Measurements from ENCODE around the gene SCGB3A1.

Gene SCGB3A1

GRCh38 chr5:180603076-180603594 lies 11.8 kb upstream of the SCGB3A1 start:
- no peak for DNase-seq

GRCh38 chr5:180602481-180603075 lies 11.3 kb upstream of the SCGB3A1 start:
- DNase-seq: no peak

GRCh38 chr5:180601591-180602480 lies 10.5 kb upstream of the SCGB3A1 start:
- no peak for DNase-seq

- no peak for DNase-seq
These were observed 9.3 kb upstream of the SCGB3A1 start for GRCh38 chr5:180600554-180601041.

GRCh38 chr5:180599981-180600553 lies 8.8 kb upstream of the SCGB3A1 start:
- no peak for DNase-seq

GRCh38 chr5:180599590-180599914 lies 8.3 kb upstream of the SCGB3A1 start:
- no peak for DNase-seq

GRCh38 chr5:180598797-180599589 lies 7.7 kb upstream of the SCGB3A1 start:
- no peak for DNase-seq

GRCh38 chr5:180598316-180598701 lies 7.0 kb upstream of the SCGB3A1 start:
- DNase-seq: no peak

GRCh38 chr5:180596668-180597231 lies 5.5 kb upstream of the SCGB3A1 start:
- no peak for DNase-seq

- no peak for DNase-seq
These were observed 4.9 kb upstream of the SCGB3A1 start for GRCh38 chr5:180596115-180596667.

GRCh38 chr5:180595381-180596114 lies 4.2 kb upstream of the SCGB3A1 start:
- DNase-seq: no peak

GRCh38 chr5:180595046-180595379 lies 3.7 kb upstream of the SCGB3A1 start:
- DNase-seq: no peak

- DNase-seq: no peak
These were observed 3.2 kb upstream of the SCGB3A1 start for GRCh38 chr5:180594311-180595045.

- DNase-seq: no peak
These were observed 2.3 kb upstream of the SCGB3A1 start for GRCh38 chr5:180593446-180594206.

- DNase-seq: no peak
These were observed 877 bp upstream of the SCGB3A1 start for GRCh38 chr5:180592176-180592575.

GRCh38 chr5:180590543-180591310 lies 572 bp downstream of the SCGB3A1 start:
- DNase-seq: no peak

- no peak for DNase-seq
These were observed 1.3 kb downstream of the SCGB3A1 start for GRCh38 chr5:180589771-180590542.

- no peak for DNase-seq
These were observed 4.4 kb downstream of the SCGB3A1 start for GRCh38 chr5:180586870-180587269.

- no peak for DNase-seq
These were observed 5.1 kb downstream of the SCGB3A1 start for GRCh38 chr5:180586204-180586603.
